Peyer's patch (tissue), 4 donors: ENCODE measurements around the gene NEDD4L. TPM values are rescaled to one million over a fixed set of nuclear protein-coding genes. Genes with fewer than 3 reads are reported as not detected.

ENCODE experiments used
- DNase-seq, 3 donors: peaks; one replicate each; pipeline ENCODE4 v3.0.0-alpha.2; 2017 to 2019
- H3K27ac ChIP-seq, 4 donors: fragments of 200-600 bp; sonication (generic); one replicate each; pipeline ENCODE4 v1.5.1; 2016 to 2019
- H3K27me3 ChIP-seq, 2 donors: fragments of 200-600 bp; sonication (generic); one replicate each; pipeline ENCODE4 v1.5.1; 2019
- H3K36me3 ChIP-seq, 3 donors: fragments of 200-600 bp; sonication (generic); one replicate each; pipeline ENCODE4 v1.5.1; 2016 to 2019
- H3K4me1 ChIP-seq, 4 donors: fragments of 200-600 bp; sonication (generic); one replicate each; pipeline ENCODE4 v1.5.1; 2016 to 2019
- H3K4me3 ChIP-seq, 4 donors: fragments of 200-600 bp; sonication (generic); 1 replicate in 3 of 4; 2 replicates in 1 of 4; pipeline ENCODE4 v1.5.1; 2016 to 2019; ENCODE audit warnings: mild to moderate bottlenecking in 1 of 4
- H3K9me3 ChIP-seq, 4 donors: fragments of 200-600 bp; sonication (generic); one replicate each; pipeline ENCODE4 v1.5.1; 2016 to 2019; ENCODE audit warnings: mild to moderate bottlenecking in 1 of 4
- CTCF ChIP-seq, 6 experiments: fragments of 450-650 bp in 4 of 6; fragments of 200-600 bp in 2 of 6; sonication (generic) in 1 of 6; IDR thresholded peaks; one replicate each; pipeline ENCODE4 v1.5.1; 2017 to 2019; ENCODE audit warnings: antibody characterized with exemption in 6 of 6, mild to moderate bottlenecking in 3 of 6, moderate library complexity in 1 of 6
- POLR2A ChIP-seq, 2 donors: fragments of 450-650 bp; IDR thresholded peaks; one replicate each; pipeline ENCODE4 v1.5.1; 2017; ENCODE audit warnings: antibody characterized with exemption in 2 of 2, mild to moderate bottlenecking in 2 of 2, moderate library complexity in 2 of 2
- total RNA-seq, 4 donors: library from RNA; depleted of rRNA; stranded (reverse); fragments of >200 nt; gene quantifications; one replicate each; pipeline ENCODE4 v1.1.0, GENCODE V29; 2016

The NEDD4L gene
- total RNA-seq, 4 donors from 2014 or later, result 213 to 312 (median 277) TPM

GRCh38 chr18:58023108-58023507 is 20.9 kb upstream of the NEDD4L start:
- Histone ChIP-seq H3K4me1 (peaks cover 0 to 22% (median 0%) of the 10 kb centered on the region in 4 donors), H3K4me3 (no peak overlapping the region)
- DNase-seq, result no peak

GRCh38 chr18:58024139-58024538 is 19.9 kb upstream of the NEDD4L start:
- H3K27ac ChIP-seq, result peak overlapping the region in 2 of 4 donors; percentile 36 to 40
- H3K36me3 ChIP-seq, result no peaks in the 10 kb centered on the region
- TF ChIP-seq POLR2A (IDR thresholded peaks at IDR 0.05), result no peak
- TF ChIP-seq CTCF (IDR thresholded peaks at IDR 0.05), result no peak
- no peak for DNase-seq
- no peaks in the 10 kb centered on the region for H3K27me3 ChIP-seq
- H3K9me3 ChIP-seq, result no peaks in the 10 kb centered on the region
- no peak overlapping the region for H3K4me3 ChIP-seq
- H3K4me1 ChIP-seq, result peaks cover 0 to 22% (median 0%) of the 10 kb centered on the region in 4 donors

More at GRCh38 chr18:58023108-58023507, 20.9 kb upstream of the NEDD4L start:
- Histone ChIP-seq H3K27me3 (no peaks in the 10 kb centered on the region), H3K9me3 (no peaks in the 10 kb centered on the region), H3K27ac (no peak overlapping the region), H3K36me3 (no peaks in the 10 kb centered on the region)
- TF ChIP-seq POLR2A (IDR thresholded peaks at IDR 0.05), result no peak
- no peak for TF ChIP-seq CTCF (IDR thresholded peaks at IDR 0.05)

GRCh38 chr18:58025205-58025604 is 18.8 kb upstream of the NEDD4L start:
- Histone ChIP-seq H3K27ac (no peak overlapping the region), H3K9me3 (no peaks in the 10 kb centered on the region), H3K4me1 (peaks cover 0 to 18% (median 0%) of the 10 kb centered on the region in 4 donors), H3K36me3 (no peaks in the 10 kb centered on the region), H3K4me3 (no peak overlapping the region), H3K27me3 (no peaks in the 10 kb centered on the region)
- no peak for DNase-seq
- TF ChIP-seq POLR2A (IDR thresholded peaks at IDR 0.05) (no peak), CTCF (IDR thresholded peaks at IDR 0.05) (no peak)

GRCh38 chr18:58025733-58026132 is 18.3 kb upstream of the NEDD4L start:
- Histone ChIP-seq H3K27me3 (no peaks in the 10 kb centered on the region), H3K9me3 (no peaks in the 10 kb centered on the region), H3K27ac (no peak overlapping the region), H3K4me1 (peaks cover 0 to 15% (median 0%) of the 10 kb centered on the region in 4 donors), H3K4me3 (no peak overlapping the region), H3K36me3 (no peaks in the 10 kb centered on the region)
- TF ChIP-seq CTCF (IDR thresholded peaks at IDR 0.05), result no peak
- TF ChIP-seq POLR2A (IDR thresholded peaks at IDR 0.05), result no peak
- no peak for DNase-seq

GRCh38 chr18:58026395-58026794 is 17.6 kb upstream of the NEDD4L start:
- Histone ChIP-seq H3K27me3 (no peaks in the 10 kb centered on the region), H3K4me1 (peaks cover 0 to 15% (median 0%) of the 10 kb centered on the region in 4 donors), H3K4me3 (no peak overlapping the region), H3K36me3 (no peaks in the 10 kb centered on the region), H3K27ac (no peak overlapping the region), H3K9me3 (no peaks in the 10 kb centered on the region)
- DNase-seq, result no peak
- TF ChIP-seq CTCF (IDR thresholded peaks at IDR 0.05) (no peak), POLR2A (IDR thresholded peaks at IDR 0.05) (no peak)

GRCh38 chr18:58026857-58027256 is 17.2 kb upstream of the NEDD4L start:
- H3K27ac ChIP-seq, result no peak overlapping the region
- H3K27me3 ChIP-seq, result no peaks in the 10 kb centered on the region
- H3K36me3 ChIP-seq, result no peaks in the 10 kb centered on the region
- DNase-seq, result no peak
- TF ChIP-seq POLR2A (IDR thresholded peaks at IDR 0.05), result no peak
- no peak for TF ChIP-seq CTCF (IDR thresholded peaks at IDR 0.05)
- H3K9me3 ChIP-seq, result no peaks in the 10 kb centered on the region
- peaks cover 0 to 15% (median 0%) of the 10 kb centered on the region in 4 donors for H3K4me1 ChIP-seq
- H3K4me3 ChIP-seq, result no peak overlapping the region
